T-helper 1 cell treated with Interleukin-12 subunit alpha and Interleukin-12 subunit beta and Interleukin-4 antibody, amounts not matched to agents 30 μg/mL and 1 μg/mL, for 36 hours (primary cell): ENCODE results near the gene APAF1.

ENCODE experiments used
- H3K27ac Mint-ChIP-seq: one replicate; pipeline ENCODE4 v1.8.0; 2021; ENCODE audit warnings: mild to moderate bottlenecking, mixed read lengths
- H3K27me3 Mint-ChIP-seq: one replicate; pipeline ENCODE4 v1.8.0; 2021; ENCODE audit warnings: low read depth, mixed read lengths
- H3K36me3 Mint-ChIP-seq: one replicate; pipeline ENCODE4 v1.8.0; 2021; ENCODE audit warnings: low read depth, mixed read lengths
- H3K4me1 Mint-ChIP-seq: one replicate; pipeline ENCODE4 v1.8.0; 2021; ENCODE audit warnings: low read depth, mixed read lengths
- H3K4me3 Mint-ChIP-seq: one replicate; pipeline ENCODE4 v1.8.0; 2021; ENCODE audit warnings: mild to moderate bottlenecking, moderate library complexity, mixed read lengths
- H3K9me3 Mint-ChIP-seq: one replicate; pipeline ENCODE4 v1.8.0; 2021; ENCODE audit warnings: mixed read lengths

The APAF1 gene

GRCh38 chr12:98691351-98691750 lies 46.3 kb downstream of the APAF1 start:
- H3K9me3 Mint-ChIP-seq = no peaks in the 10 kb centered on the region
- no peak overlapping the region for H3K27ac Mint-ChIP-seq
- no peaks in the 10 kb centered on the region for H3K27me3 Mint-ChIP-seq
- H3K4me3 Mint-ChIP-seq = no peak overlapping the region
- peaks cover 12% of the 10 kb centered on the region for H3K4me1 Mint-ChIP-seq
- peaks cover 43% of the 10 kb centered on the region for H3K36me3 Mint-ChIP-seq

- Mint-ChIP-seq H3K27me3 (no peaks in the 10 kb centered on the region), H3K36me3 (peaks cover 40% of the 10 kb centered on the region), H3K9me3 (no peaks in the 10 kb centered on the region), H3K4me1 (peaks cover 13% of the 10 kb centered on the region), H3K27ac (no peak overlapping the region), H3K4me3 (no peak overlapping the region)
Measured at GRCh38 chr12:98696036-98696646, 51.1 kb downstream of the APAF1 start.

GRCh38 chr12:98697209-98697608 lies 52.1 kb downstream of the APAF1 start:
- Mint-ChIP-seq H3K9me3 (no peaks in the 10 kb centered on the region), H3K27ac (peak overlapping the region; percentile 17), H3K4me1 (peaks cover 8% of the 10 kb centered on the region), H3K36me3 (peaks cover 38% of the 10 kb centered on the region), H3K27me3 (no peaks in the 10 kb centered on the region), H3K4me3 (no peak overlapping the region)

- Mint-ChIP-seq H3K9me3 (no peaks in the 10 kb centered on the region), H3K4me3 (no peak overlapping the region), H3K4me1 (peaks cover 8% of the 10 kb centered on the region), H3K36me3 (peaks cover 32% of the 10 kb centered on the region), H3K27ac (peak overlapping the region; percentile 8), H3K27me3 (no peaks in the 10 kb centered on the region)
Measured at GRCh38 chr12:98698603-98699463, 53.7 kb downstream of the APAF1 start.

GRCh38 chr12:98699586-98699985 lies 54.5 kb downstream of the APAF1 start:
- peaks cover 4% of the 10 kb centered on the region for H3K4me1 Mint-ChIP-seq
- H3K27me3 Mint-ChIP-seq = no peaks in the 10 kb centered on the region
- H3K36me3 Mint-ChIP-seq = peaks cover 28% of the 10 kb centered on the region
- H3K27ac Mint-ChIP-seq = no peak overlapping the region
- no peaks in the 10 kb centered on the region for H3K9me3 Mint-ChIP-seq
- no peak overlapping the region for H3K4me3 Mint-ChIP-seq

- peaks cover 4% of the 10 kb centered on the region for H3K4me1 Mint-ChIP-seq
- H3K27me3 Mint-ChIP-seq = no peaks in the 10 kb centered on the region
- H3K9me3 Mint-ChIP-seq = no peaks in the 10 kb centered on the region
- peaks cover 26% of the 10 kb centered on the region for H3K36me3 Mint-ChIP-seq
- H3K4me3 Mint-ChIP-seq = no peak overlapping the region
- no peak overlapping the region for H3K27ac Mint-ChIP-seq
Measured at GRCh38 chr12:98701166-98701565, 56.1 kb downstream of the APAF1 start.

- Mint-ChIP-seq H3K36me3 (peaks cover 29% of the 10 kb centered on the region), H3K4me3 (no peak overlapping the region), H3K4me1 (no peaks in the 10 kb centered on the region), H3K27ac (no peak overlapping the region), H3K27me3 (no peaks in the 10 kb centered on the region), H3K9me3 (no peaks in the 10 kb centered on the region)
Measured at GRCh38 chr12:98709022-98709421, 63.9 kb downstream of the APAF1 start.

GRCh38 chr12:98714426-98714825 lies 69.3 kb downstream of the APAF1 start:
- peaks cover 37% of the 10 kb centered on the region for H3K36me3 Mint-ChIP-seq
- H3K9me3 Mint-ChIP-seq = no peaks in the 10 kb centered on the region
- H3K4me3 Mint-ChIP-seq = no peak overlapping the region
- no peaks in the 10 kb centered on the region for H3K27me3 Mint-ChIP-seq
- no peak overlapping the region for H3K27ac Mint-ChIP-seq
- no peaks in the 10 kb centered on the region for H3K4me1 Mint-ChIP-seq

- H3K4me1 Mint-ChIP-seq = peaks cover 7% of the 10 kb centered on the region
- H3K4me3 Mint-ChIP-seq = no peak overlapping the region
- H3K27me3 Mint-ChIP-seq = no peaks in the 10 kb centered on the region
- peaks cover 36% of the 10 kb centered on the region for H3K36me3 Mint-ChIP-seq
- no peak overlapping the region for H3K27ac Mint-ChIP-seq
- H3K9me3 Mint-ChIP-seq = no peaks in the 10 kb centered on the region
Measured at GRCh38 chr12:98719515-98720504, 74.7 kb downstream of the APAF1 start.

GRCh38 chr12:98721204-98721702 lies 76.2 kb downstream of the APAF1 start:
- H3K36me3 Mint-ChIP-seq = peaks cover 34% of the 10 kb centered on the region
- no peak overlapping the region for H3K4me3 Mint-ChIP-seq
- no peaks in the 10 kb centered on the region for H3K9me3 Mint-ChIP-seq
- H3K4me1 Mint-ChIP-seq = peaks cover 9% of the 10 kb centered on the region
- no peak overlapping the region for H3K27ac Mint-ChIP-seq
- H3K27me3 Mint-ChIP-seq = no peaks in the 10 kb centered on the region

GRCh38 chr12:98724384-98725155 lies 79.5 kb downstream of the APAF1 start:
- Mint-ChIP-seq H3K27ac (peak overlapping the region; percentile 51), H3K27me3 (no peaks in the 10 kb centered on the region), H3K4me1 (peaks cover 9% of the 10 kb centered on the region), H3K4me3 (no peak overlapping the region), H3K36me3 (peaks cover 35% of the 10 kb centered on the region), H3K9me3 (no peaks in the 10 kb centered on the region)

GRCh38 chr12:98725476-98726247 lies 80.6 kb downstream of the APAF1 start:
- no peaks in the 10 kb centered on the region for H3K27me3 Mint-ChIP-seq
- H3K27ac Mint-ChIP-seq = peak overlapping the region; percentile 1
- H3K9me3 Mint-ChIP-seq = no peaks in the 10 kb centered on the region
- H3K36me3 Mint-ChIP-seq = peaks cover 39% of the 10 kb centered on the region
- peaks cover 9% of the 10 kb centered on the region for H3K4me1 Mint-ChIP-seq
- H3K4me3 Mint-ChIP-seq = no peak overlapping the region

GRCh38 chr12:98727196-98727595 lies 82.1 kb downstream of the APAF1 start:
- H3K9me3 Mint-ChIP-seq = no peaks in the 10 kb centered on the region
- peaks cover 9% of the 10 kb centered on the region for H3K4me1 Mint-ChIP-seq
- H3K27ac Mint-ChIP-seq = no peak overlapping the region
- peaks cover 45% of the 10 kb centered on the region for H3K36me3 Mint-ChIP-seq
- no peaks in the 10 kb centered on the region for H3K27me3 Mint-ChIP-seq
- no peak overlapping the region for H3K4me3 Mint-ChIP-seq
